ENCODE data around the gene SLF1.

DNA sequence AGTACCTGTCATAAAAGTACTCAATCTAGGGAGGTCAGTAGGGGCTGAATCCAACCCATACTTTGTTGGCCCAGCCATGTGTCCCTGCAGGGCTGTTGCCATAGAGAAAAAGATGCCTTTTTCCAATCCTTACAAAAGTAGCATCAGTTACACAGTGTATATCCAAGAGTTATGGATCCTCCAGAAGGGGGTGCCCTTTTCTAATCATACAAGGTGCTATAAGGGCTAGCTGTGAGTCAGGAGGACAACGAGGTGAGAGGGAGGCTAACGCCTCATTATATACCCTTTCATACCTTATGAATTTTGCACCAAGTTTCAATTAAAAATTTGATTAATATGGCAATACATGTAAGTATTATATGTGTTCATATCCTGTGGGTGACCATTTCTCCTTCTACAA, 4.9 kb upstream of the SLF1 start:
- TF ChIP-seq, protein P1, sequence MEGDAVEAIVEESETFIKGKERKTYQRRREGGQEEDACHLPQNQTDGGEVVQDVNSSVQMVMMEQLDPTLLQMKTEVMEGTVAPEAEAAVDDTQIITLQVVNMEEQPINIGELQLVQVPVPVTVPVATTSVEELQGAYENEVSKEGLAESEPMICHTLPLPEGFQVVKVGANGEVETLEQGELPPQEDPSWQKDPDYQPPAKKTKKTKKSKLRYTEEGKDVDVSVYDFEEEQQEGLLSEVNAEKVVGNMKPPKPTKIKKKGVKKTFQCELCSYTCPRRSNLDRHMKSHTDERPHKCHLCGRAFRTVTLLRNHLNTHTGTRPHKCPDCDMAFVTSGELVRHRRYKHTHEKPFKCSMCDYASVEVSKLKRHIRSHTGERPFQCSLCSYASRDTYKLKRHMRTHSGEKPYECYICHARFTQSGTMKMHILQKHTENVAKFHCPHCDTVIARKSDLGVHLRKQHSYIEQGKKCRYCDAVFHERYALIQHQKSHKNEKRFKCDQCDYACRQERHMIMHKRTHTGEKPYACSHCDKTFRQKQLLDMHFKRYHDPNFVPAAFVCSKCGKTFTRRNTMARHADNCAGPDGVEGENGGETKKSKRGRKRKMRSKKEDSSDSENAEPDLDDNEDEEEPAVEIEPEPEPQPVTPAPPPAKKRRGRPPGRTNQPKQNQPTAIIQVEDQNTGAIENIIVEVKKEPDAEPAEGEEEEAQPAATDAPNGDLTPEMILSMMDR (IDR thresholded peaks at IDR 0.05; ENCODE audit: low read depth, low read length, poor library complexity, severe bottlenecking), result peak; percentile 36
- no peak for TF ChIP-seq EZH2phosphoT487 (IDR thresholded peaks at IDR 0.05; ENCODE audit: borderline replicate concordance, low read length)

All from DOHH2 (cell line).